ENCODE results near the gene LCN15. TPM values are rescaled to one million over a fixed set of nuclear protein-coding genes. Genes with fewer than 3 reads are reported as not detected.
"Not testable (repeated sequence)": the region's sequence is repeated elsewhere in the genome, so short reads cannot be mapped to it uniquely, and the experiment has no call there.

LCN15 gene
- total RNA-seq, 1 experiment from 2014 or later, result not detected

- POLR2A ChIA-PET, result interaction anchor here (1.0 to 2.0 kb wide), 4 partner anchors 13 to 402 kb away, joined by 3 to 8 read pairs (median 5); partner anchors contain the start of gene TRAF2
- H3K9me3 ChIP-seq, result no peaks in the 10 kb centered on the region
- peak overlapping the region; percentile 78 for H3K4me3 ChIP-seq (ENCODE audit: low read depth, low read length)
- peaks cover 17% of the 10 kb centered on the region for H3K4me1 Mint-ChIP-seq (ENCODE audit: low read depth, unreplicated experiment)
- intact Hi-C loops (cut with micrococcal nuclease; ENCODE audit: unreplicated experiment), result loop anchor here (10.0 kb wide), 1 partner anchor 446 kb away; the partner anchor contains the start of gene TUBB4B
- peaks cover 4% of the 10 kb centered on the region for H3K36me3 ChIP-seq (ENCODE audit: control insufficient read depth, insufficient read depth, low read length)
- CTCF ChIA-PET, result interaction anchor here (0.9 to 2.3 kb wide), 7 partner anchors 8 to 438 kb away, joined by 4 to 24 read pairs (median 11); partner anchors contain the start of genes AJM1 and TMEM141
- H3K27ac Mint-ChIP-seq (ENCODE audit: unreplicated experiment), result peak overlapping the region; percentile 70
- TF ChIP-seq CTCF (IDR thresholded peaks at IDR 0.05; ENCODE audit: insufficient read depth in 1 of 2, low read depth in 1 of 2, low read length in 1 of 2, severe bottlenecking in 1 of 2, unreplicated experiment in 1 of 2), result no peak
- DNase-seq, result peak; percentile 62 to 67
- H3K9me3 Mint-ChIP-seq (ENCODE audit: unreplicated experiment), result no peaks in the 10 kb centered on the region
- H3K4me1 ChIP-seq, result peaks cover 37% of the 10 kb centered on the region
- no TSS peak for BruUV-seq (replicated peaks)
- H3K27me3 Mint-ChIP-seq (ENCODE audit: insufficient read depth, unreplicated experiment), result no peaks in the 10 kb centered on the region
- H3K27me3 ChIP-seq (replicated peaks; ENCODE audit: control insufficient read depth, insufficient read depth, low read length), result no peaks in the 10 kb centered on the region
- peaks cover 59% of the 10 kb centered on the region for H3K36me3 Mint-ChIP-seq (ENCODE audit: insufficient read depth, unreplicated experiment)
- H3K4me3 Mint-ChIP-seq (ENCODE audit: unreplicated experiment), result peak overlapping the region; percentile 79
Measured at GRCh38 chr9:136799079-136799853, 34.9 kb upstream of the LCN15 start.

GRCh38 chr9:136798708-136799078, 34.4 kb upstream of the LCN15 start:
- Mint-ChIP-seq H3K4me3 (ENCODE audit: unreplicated experiment) (peak overlapping the region; percentile 79), H3K4me1 (ENCODE audit: low read depth, unreplicated experiment) (peaks cover 17% of the 10 kb centered on the region), H3K36me3 (ENCODE audit: insufficient read depth, unreplicated experiment) (peaks cover 54% of the 10 kb centered on the region), H3K9me3 (ENCODE audit: unreplicated experiment) (no peaks in the 10 kb centered on the region), H3K27ac (ENCODE audit: unreplicated experiment) (peak overlapping the region; percentile 70), H3K27me3 (ENCODE audit: insufficient read depth, unreplicated experiment) (no peaks in the 10 kb centered on the region)
- CTCF ChIA-PET, result interaction anchor here (1.4 to 2.3 kb wide), 2 partner anchors 230 to 236 kb away, joined by 11 to 13 read pairs; no protein-coding TSS in a partner anchor
- no peaks in the 10 kb centered on the region for H3K9me3 ChIP-seq
- POLR2A ChIA-PET, result no interaction called here
- H3K27me3 ChIP-seq (replicated peaks; ENCODE audit: control insufficient read depth, insufficient read depth, low read length), result no peaks in the 10 kb centered on the region
- intact Hi-C loops (cut with micrococcal nuclease; ENCODE audit: unreplicated experiment), result loop anchor here (10.0 kb wide), 1 partner anchor 446 kb away; the partner anchor contains the start of gene TUBB4B
- H3K4me3 ChIP-seq (ENCODE audit: low read depth, low read length), result peak overlapping the region; percentile 78
- DNase-seq, result no peak
- BruUV-seq (replicated peaks), result no TSS peak
- H3K4me1 ChIP-seq, result peaks cover 37% of the 10 kb centered on the region
- H3K36me3 ChIP-seq (ENCODE audit: control insufficient read depth, insufficient read depth, low read length), result peaks cover 4% of the 10 kb centered on the region
- no peak for TF ChIP-seq CTCF (IDR thresholded peaks at IDR 0.05; ENCODE audit: insufficient read depth in 1 of 2, low read depth in 1 of 2, low read length in 1 of 2, severe bottlenecking in 1 of 2, unreplicated experiment in 1 of 2)

GRCh38 chr9:136796775-136797347, 32.5 kb upstream of the LCN15 start:
- CTCF ChIA-PET; H3K9me3 ChIP-seq; H3K4me3 ChIP-seq (ENCODE audit: low read depth, low read length); H3K27me3 ChIP-seq (replicated peaks; ENCODE audit: control insufficient read depth, insufficient read depth, low read length); H3K36me3 ChIP-seq (ENCODE audit: control insufficient read depth, insufficient read depth, low read length); H3K27me3 Mint-ChIP-seq (ENCODE audit: insufficient read depth, unreplicated experiment); H3K9me3 Mint-ChIP-seq (ENCODE audit: unreplicated experiment); BruUV-seq (replicated peaks); POLR2A ChIA-PET: not testable (repeated sequence)
- H3K4me3 Mint-ChIP-seq (ENCODE audit: unreplicated experiment), result peak overlapping the region; percentile 53
- peak overlapping the region; percentile 82 for H3K27ac Mint-ChIP-seq (ENCODE audit: unreplicated experiment)
- peaks cover 51% of the 10 kb centered on the region for H3K4me1 ChIP-seq
- intact Hi-C loops (cut with micrococcal nuclease; ENCODE audit: unreplicated experiment), result loop anchor here (10.0 kb wide), 1 partner anchor 448 kb away; the partner anchor contains the start of gene TUBB4B
- H3K36me3 Mint-ChIP-seq (ENCODE audit: insufficient read depth, unreplicated experiment), result peaks cover 63% of the 10 kb centered on the region
- H3K4me1 Mint-ChIP-seq (ENCODE audit: low read depth, unreplicated experiment), result peaks cover 21% of the 10 kb centered on the region
- peak; percentile 67 to 88 for DNase-seq

Measured in Caco-2 (cell line).